CD4-positive, alpha-beta T cell treated with Interleukin-4 for 1 hour (primary cell): ENCODE measurements around the gene ITGB7.
A peak's percentile ranks its signal among the peaks of the same experiment; 100 is the strongest.

Source experiments
- DNase-seq, 2 donors: peaks; one replicate each; pipeline ENCODE4 v3.0.0-alpha.2; 2020 to 2022

ITGB7 gene

GRCh38 chr12:53230108-53230845 is 23.2 kb upstream of the ITGB7 start:
- no peak for DNase-seq

GRCh38 chr12:53229454-53229853 is 22.4 kb upstream of the ITGB7 start:
- no peak for DNase-seq

GRCh38 chr12:53227836-53228235 is 20.8 kb upstream of the ITGB7 start:
- DNase-seq, result no peak

- DNase-seq, result no peak
Observed at GRCh38 chr12:53227341-53227740, 20.3 kb upstream of the ITGB7 start.

- DNase-seq, result no peak
Observed at GRCh38 chr12:53226815-53227214, 19.8 kb upstream of the ITGB7 start.

- no peak for DNase-seq
Observed at GRCh38 chr12:53225635-53226424, 18.8 kb upstream of the ITGB7 start.

GRCh38 chr12:53224897-53225634 is 18.0 kb upstream of the ITGB7 start:
- no peak for DNase-seq

GRCh38 chr12:53224061-53224896 is 17.2 kb upstream of the ITGB7 start:
- no peak for DNase-seq

- DNase-seq, result peak in 1 of 2 donors; percentile 47
Observed at GRCh38 chr12:53223389-53224060, 16.5 kb upstream of the ITGB7 start.

- no peak for DNase-seq
Observed at GRCh38 chr12:53222806-53223261, 15.8 kb upstream of the ITGB7 start.

GRCh38 chr12:53222170-53222721 is 15.2 kb upstream of the ITGB7 start:
- no peak for DNase-seq

- peak; percentile 57 to 66 for DNase-seq
Observed at GRCh38 chr12:53221203-53222080, 14.4 kb upstream of the ITGB7 start.

- DNase-seq, result peak; percentile 85 to 86
Observed at GRCh38 chr12:53220694-53221202, 13.7 kb upstream of the ITGB7 start.

GRCh38 chr12:53219956-53220693 is 13.1 kb upstream of the ITGB7 start:
- DNase-seq, result peak; percentile 76 to 78

GRCh38 chr12:53219292-53219955 is 12.4 kb upstream of the ITGB7 start:
- DNase-seq, result peak in 1 of 2 donors; percentile 48

GRCh38 chr12:53218551-53219291 is 11.7 kb upstream of the ITGB7 start:
- DNase-seq, result no peak

- no peak for DNase-seq
Observed at GRCh38 chr12:53217931-53218307, 10.9 kb upstream of the ITGB7 start.
